ENCODE measurements around the gene AGPAT4. TPM values are rescaled to one million over a fixed set of nuclear protein-coding genes. Genes with fewer than 3 reads are reported as not detected.

Gene AGPAT4
- total RNA-seq, 2 donors from 2014 or later = 61.0 to 61.1 TPM

DNA sequence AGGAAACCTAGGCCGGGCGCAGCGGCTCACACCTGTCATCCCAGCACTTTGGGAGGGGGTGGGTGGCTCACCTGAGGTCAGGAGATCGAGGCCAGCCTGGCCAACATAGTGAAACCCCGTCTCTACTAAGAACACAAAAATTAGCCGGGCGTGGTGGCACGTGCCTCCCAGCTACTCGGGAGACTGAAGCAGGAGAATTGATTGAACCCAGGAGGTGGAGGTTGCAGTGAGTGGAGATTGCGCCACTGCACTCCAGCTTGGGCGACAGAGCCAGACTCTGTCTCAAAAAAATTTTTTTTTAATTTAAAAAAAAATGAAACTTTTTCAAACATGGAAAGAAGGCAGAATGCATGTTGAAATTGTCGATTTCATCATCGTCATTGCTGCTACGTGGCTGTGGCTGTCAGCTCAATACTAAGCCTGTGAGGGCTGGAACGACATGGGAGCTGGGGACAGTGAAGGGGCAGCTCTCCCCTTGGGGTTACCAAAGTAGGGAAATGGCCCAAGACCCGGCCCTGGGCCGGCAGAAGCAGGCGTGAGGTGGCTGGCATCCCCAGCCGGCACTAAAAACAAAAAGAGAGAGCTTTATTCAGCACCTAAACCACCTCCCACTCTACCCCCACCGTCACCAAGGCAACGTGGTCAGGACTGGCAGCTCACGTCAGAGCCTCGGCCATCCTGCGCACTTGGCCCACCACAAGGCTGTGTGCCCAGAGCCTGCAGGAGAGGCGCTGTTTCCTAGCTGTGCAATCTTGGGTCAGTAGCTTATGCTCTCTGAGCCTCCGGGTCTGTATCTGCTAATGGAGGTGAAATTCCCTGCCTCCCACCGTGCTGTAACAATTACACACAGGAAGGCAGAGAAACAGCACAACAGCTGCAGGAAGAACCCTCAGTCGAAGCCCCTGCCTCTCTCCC lies 30.8 kb downstream of the AGPAT4 start:
- WGBS, 2 experiments (ENCODE audit: insufficient coverage in 1 of 2, insufficient read length in 1 of 2) = 81% methylated on average over 15 to 28 of the region's 28 CpGs
- peaks cover 42% of the 10 kb centered on the region for H3K36me3 Mint-ChIP-seq (ENCODE audit: low read depth)
- Histone ChIP-seq H3K36me3 (ENCODE audit: control insufficient read depth, insufficient read depth, low read length) (peaks cover 24% of the 10 kb centered on the region), H3K4me3 (ENCODE audit: low read length) (no peak overlapping the region), H3K9ac (ENCODE audit: extremely low read depth, low read length, poor library complexity, severe bottlenecking) (peak overlapping the region; percentile 8), H3K27ac (ENCODE audit: low read depth, low read length) (no peak overlapping the region), H3K27me3 (ENCODE audit: control insufficient read depth, insufficient read depth, low read length, poor library complexity, severe bottlenecking) (no peaks in the 10 kb centered on the region), H3K4me1 (ENCODE audit: control insufficient read depth, insufficient read depth, low read length) (peaks cover 6% of the 10 kb centered on the region), H3K9me3 (ENCODE audit: control insufficient read depth, low read length) (no peaks in the 10 kb centered on the region)
- peak overlapping the region; percentile 5 for H3K4me3 Mint-ChIP-seq
- TF ChIP-seq, protein P1, sequence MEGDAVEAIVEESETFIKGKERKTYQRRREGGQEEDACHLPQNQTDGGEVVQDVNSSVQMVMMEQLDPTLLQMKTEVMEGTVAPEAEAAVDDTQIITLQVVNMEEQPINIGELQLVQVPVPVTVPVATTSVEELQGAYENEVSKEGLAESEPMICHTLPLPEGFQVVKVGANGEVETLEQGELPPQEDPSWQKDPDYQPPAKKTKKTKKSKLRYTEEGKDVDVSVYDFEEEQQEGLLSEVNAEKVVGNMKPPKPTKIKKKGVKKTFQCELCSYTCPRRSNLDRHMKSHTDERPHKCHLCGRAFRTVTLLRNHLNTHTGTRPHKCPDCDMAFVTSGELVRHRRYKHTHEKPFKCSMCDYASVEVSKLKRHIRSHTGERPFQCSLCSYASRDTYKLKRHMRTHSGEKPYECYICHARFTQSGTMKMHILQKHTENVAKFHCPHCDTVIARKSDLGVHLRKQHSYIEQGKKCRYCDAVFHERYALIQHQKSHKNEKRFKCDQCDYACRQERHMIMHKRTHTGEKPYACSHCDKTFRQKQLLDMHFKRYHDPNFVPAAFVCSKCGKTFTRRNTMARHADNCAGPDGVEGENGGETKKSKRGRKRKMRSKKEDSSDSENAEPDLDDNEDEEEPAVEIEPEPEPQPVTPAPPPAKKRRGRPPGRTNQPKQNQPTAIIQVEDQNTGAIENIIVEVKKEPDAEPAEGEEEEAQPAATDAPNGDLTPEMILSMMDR (conservative IDR thresholded peaks at IDR 0.05) = no peak
- peak; percentile 85 for DNase-seq
- H3K27me3 Mint-ChIP-seq (ENCODE audit: insufficient read depth) = no peaks in the 10 kb centered on the region
- peaks cover 32% of the 10 kb centered on the region for H3K4me1 Mint-ChIP-seq
- no peaks in the 10 kb centered on the region for H3K9me3 Mint-ChIP-seq
- H3K27ac Mint-ChIP-seq = peak overlapping the region; percentile 59

DNA sequence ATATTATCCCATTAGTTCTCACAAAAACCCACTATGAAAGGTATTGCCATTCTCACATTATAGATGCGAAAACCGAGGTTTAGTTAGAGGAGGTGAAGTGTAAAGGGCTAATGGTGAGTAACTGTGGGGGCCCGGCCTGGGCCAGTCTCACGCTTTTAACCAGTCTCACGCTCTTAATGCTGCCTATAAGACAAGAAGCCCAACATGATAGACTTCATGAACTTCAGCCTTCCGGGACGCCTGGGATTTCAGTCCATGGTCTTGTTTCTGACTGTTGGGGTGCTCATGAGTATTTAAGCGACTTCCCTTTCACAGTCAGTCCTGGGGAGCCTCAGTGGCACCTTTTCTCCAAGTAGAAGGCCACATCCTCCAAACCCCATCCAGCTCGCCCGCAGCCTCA lies 31.7 kb downstream of the AGPAT4 start:
- Mint-ChIP-seq H3K27ac (peak overlapping the region; percentile 55), H3K4me3 (no peak overlapping the region), H3K9me3 (no peaks in the 10 kb centered on the region), H3K4me1 (peaks cover 34% of the 10 kb centered on the region), H3K27me3 (ENCODE audit: insufficient read depth) (no peaks in the 10 kb centered on the region), H3K36me3 (ENCODE audit: low read depth) (peaks cover 44% of the 10 kb centered on the region)
- H3K27me3 ChIP-seq (ENCODE audit: control insufficient read depth, insufficient read depth, low read length, poor library complexity, severe bottlenecking) = no peaks in the 10 kb centered on the region
- WGBS, 2 experiments (ENCODE audit: insufficient coverage in 1 of 2, insufficient read length in 1 of 2) = 90 to 92% methylated on average over 7 to 10 of the region's 10 CpGs
- DNase-seq = no peak
- peaks cover 28% of the 10 kb centered on the region for H3K36me3 ChIP-seq (ENCODE audit: control insufficient read depth, insufficient read depth, low read length)
- H3K27ac ChIP-seq (ENCODE audit: low read depth, low read length) = no peak overlapping the region
- H3K9me3 ChIP-seq (ENCODE audit: control insufficient read depth, low read length) = no peaks in the 10 kb centered on the region
- H3K9ac ChIP-seq (ENCODE audit: extremely low read depth, low read length, poor library complexity, severe bottlenecking) = no peak overlapping the region
- H3K4me3 ChIP-seq (ENCODE audit: low read length) = no peak overlapping the region
- TF ChIP-seq, protein P1 (conservative IDR thresholded peaks at IDR 0.05) = no peak
- peaks cover 6% of the 10 kb centered on the region for H3K4me1 ChIP-seq (ENCODE audit: control insufficient read depth, insufficient read depth, low read length)

DNA sequence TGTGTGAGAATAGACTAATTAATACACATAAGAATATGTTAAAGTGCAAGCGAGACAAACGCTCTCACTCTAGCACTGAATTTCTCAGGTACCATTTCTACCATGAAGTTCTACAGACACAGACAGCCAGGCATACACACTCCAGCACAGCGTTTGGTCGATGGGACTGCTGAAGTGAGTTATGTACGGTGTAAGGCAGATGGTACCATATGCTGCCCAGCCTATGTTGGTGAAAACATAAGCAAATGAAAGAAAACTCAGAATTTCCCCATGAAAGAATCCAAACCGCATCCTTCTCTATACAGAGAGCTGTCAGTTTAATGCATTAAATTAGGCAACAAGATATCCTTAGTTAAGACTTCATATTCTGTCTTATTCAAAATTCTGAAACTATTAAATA lies 34.9 kb downstream of the AGPAT4 start:
- peaks cover 16% of the 10 kb centered on the region for H3K4me1 ChIP-seq (ENCODE audit: control insufficient read depth, insufficient read depth, low read length)
- no peak for DNase-seq
- Mint-ChIP-seq H3K4me3 (no peak overlapping the region), H3K27me3 (ENCODE audit: insufficient read depth) (no peaks in the 10 kb centered on the region), H3K36me3 (ENCODE audit: low read depth) (peaks cover 42% of the 10 kb centered on the region), H3K4me1 (peaks cover 41% of the 10 kb centered on the region), H3K9me3 (no peaks in the 10 kb centered on the region), H3K27ac (no peak overlapping the region)
- WGBS, 2 experiments (ENCODE audit: insufficient coverage in 1 of 2, insufficient read length in 1 of 2) = 93% methylated on average over 6 of the region's 6 CpGs; no CpG with 5 or more reads in 1 of the 2 experiments
- H3K36me3 ChIP-seq (ENCODE audit: control insufficient read depth, insufficient read depth, low read length) = peaks cover 21% of the 10 kb centered on the region
- TF ChIP-seq, protein P1 (conservative IDR thresholded peaks at IDR 0.05) = no peak
- H3K9ac ChIP-seq (ENCODE audit: extremely low read depth, low read length, poor library complexity, severe bottlenecking) = no peak overlapping the region
- H3K4me3 ChIP-seq (ENCODE audit: low read length) = no peak overlapping the region
- no peak overlapping the region for H3K27ac ChIP-seq (ENCODE audit: low read depth, low read length)
- no peaks in the 10 kb centered on the region for H3K27me3 ChIP-seq (ENCODE audit: control insufficient read depth, insufficient read depth, low read length, poor library complexity, severe bottlenecking)
- no peaks in the 10 kb centered on the region for H3K9me3 ChIP-seq (ENCODE audit: control insufficient read depth, low read length)
